Prostate gland (tissue), 2 donors: ENCODE measurements around the gene MRPL10. TPM values are rescaled to one million over a fixed set of nuclear protein-coding genes. Genes with fewer than 3 reads are reported as not detected.

Source experiments
- DNase-seq: peaks from one replicate; pipeline ENCODE4 v3.0.0-alpha.2; 2019; ENCODE audit warnings: low spot score
- H3K27ac ChIP-seq, 2 donors: fragments of 200-600 bp; sonication (generic); 2 replicates each; pipeline ENCODE4 v1.5.1; 2017 to 2019
- H3K27me3 ChIP-seq: fragments of 200-600 bp; sonication (generic); replicated peaks from 2 replicates; pipeline ENCODE4 v1.5.1; 2019; ENCODE audit not compliant: insufficient read depth
- H3K36me3 ChIP-seq, 2 donors: fragments of 200-600 bp; sonication (generic); 1 replicate in 1 of 2; 2 replicates in 1 of 2; pipeline versions ENCODE4 v1.5.1 to v1.8.1; 2017 to 2019
- H3K4me1 ChIP-seq: fragments of 200-600 bp; sonication (generic); replicated peaks from 2 replicates; pipeline ENCODE4 v1.5.1; 2019
- H3K4me3 ChIP-seq, 2 donors: fragments of 200-600 bp; sonication (generic); 2 replicates each; pipeline ENCODE4 v1.5.1; 2017 to 2019
- H3K9me3 ChIP-seq: fragments of 200-600 bp; sonication (generic); 2 replicates; pipeline ENCODE4 v1.5.1; 2017
- CTCF ChIP-seq, 4 experiments: fragments of 200-600 bp in 2 of 4; fragments of 450-650 bp in 2 of 4; sonication (generic) in 2 of 4; IDR thresholded peaks; 1 replicate in 3 of 4; 2 replicates in 1 of 4; pipeline ENCODE4 v1.5.1; 2016 to 2019; ENCODE audit warnings: antibody characterized with exemption in 4 of 4, mild to moderate bottlenecking in 2 of 4, moderate library complexity in 2 of 4
- POLR2A ChIP-seq: fragments of 450-650 bp; IDR thresholded peaks from one replicate; pipeline ENCODE4 v1.6.1; 2016; ENCODE audit warnings: antibody characterized with exemption, mild to moderate bottlenecking
- POLR2AphosphoS5 ChIP-seq: sonication (generic); formaldehyde crosslinking; IDR thresholded peaks from one replicate; pipeline ENCODE4 v1.6.1; 2017; ENCODE audit warnings: antibody characterized with exemption
- WGBS: methylation state at CpG from one replicate; pipeline ENCODE4 v1.1.5; 2018; 5-methylcytosine and 5-hydroxymethylcytosine counted together
- intact Hi-C: fragments of 100-400 bp; cut with DNase I; formaldehyde crosslinking; loops from one replicate; pipeline ENCODE4 v1.14.2; 2022
- total RNA-seq, 2 donors: library from RNA; depleted of rRNA; stranded (reverse); fragments of >200 nt; gene quantifications; one replicate each; pipeline ENCODE4 v1.1.0, GENCODE V29; 2016

MRPL10 gene
- total RNA-seq, 2 donors from 2014 or later: 46.6 to 47.0 TPM

GRCh38 chr17:47837401-47838039, 6.2 kb upstream of the MRPL10 start:
- no peaks in the 10 kb centered on the region for H3K27me3 ChIP-seq
- intact Hi-C loops: no loop called here
- 76% methylated on average over 13 of the region's 13 CpGs for WGBS
- no peak overlapping the region for H3K4me3 ChIP-seq
- peaks cover 3% of the 10 kb centered on the region for H3K4me1 ChIP-seq
- no peak overlapping the region for H3K27ac ChIP-seq
- no peaks in the 10 kb centered on the region for H3K9me3 ChIP-seq
- no peak for DNase-seq
- TF ChIP-seq POLR2AphosphoS5 (no peak), CTCF (IDR thresholded peaks at IDR 0.05) (no peak), POLR2A (no peak)
- H3K36me3 ChIP-seq: no peaks in the 10 kb centered on the region

GRCh38 chr17:47836601-47837000, 5.3 kb upstream of the MRPL10 start:
- Histone ChIP-seq H3K9me3 (no peaks in the 10 kb centered on the region), H3K4me3 (no peak overlapping the region), H3K4me1 (peaks cover 9% of the 10 kb centered on the region), H3K27ac (no peak overlapping the region), H3K36me3 (no peaks in the 10 kb centered on the region), H3K27me3 (no peaks in the 10 kb centered on the region)
- TF ChIP-seq POLR2AphosphoS5: no peak
- TF ChIP-seq CTCF (IDR thresholded peaks at IDR 0.05): no peak
- TF ChIP-seq POLR2A: no peak
- intact Hi-C loops: no loop called here
- WGBS: 84% methylated on average over 6 of the region's 6 CpGs
- DNase-seq: no peak

GRCh38 chr17:47834756-47835155, 3.4 kb upstream of the MRPL10 start:
- no peak overlapping the region for H3K4me3 ChIP-seq
- TF ChIP-seq POLR2AphosphoS5 (no peak), CTCF (IDR thresholded peaks at IDR 0.05) (no peak), POLR2A (no peak)
- 66% methylated on average over 5 of the region's 5 CpGs for WGBS
- DNase-seq: no peak
- H3K9me3 ChIP-seq: no peaks in the 10 kb centered on the region
- H3K36me3 ChIP-seq: no peaks in the 10 kb centered on the region
- intact Hi-C loops: no loop called here
- peaks cover 12% of the 10 kb centered on the region for H3K4me1 ChIP-seq
- H3K27ac ChIP-seq: no peak overlapping the region
- no peaks in the 10 kb centered on the region for H3K27me3 ChIP-seq

GRCh38 chr17:47831934-47832327, 590 bp upstream of the MRPL10 start:
- peaks cover 12% of the 10 kb centered on the region for H3K4me1 ChIP-seq
- no peaks in the 10 kb centered on the region for H3K36me3 ChIP-seq
- intact Hi-C loops: no loop called here
- H3K27me3 ChIP-seq: no peaks in the 10 kb centered on the region
- H3K9me3 ChIP-seq: no peaks in the 10 kb centered on the region
- TF ChIP-seq CTCF (IDR thresholded peaks at IDR 0.05): no peak
- TF ChIP-seq POLR2AphosphoS5: no peak
- TF ChIP-seq POLR2A: no peak
- DNase-seq: no peak
- 8% methylated on average over 7 of the region's 7 CpGs for WGBS
- H3K4me3 ChIP-seq: peak overlapping the region; percentile 73 to 87
- peak overlapping the region; percentile 21 to 62 for H3K27ac ChIP-seq

- no peak for TF ChIP-seq POLR2A
- no peak for TF ChIP-seq POLR2AphosphoS5
- TF ChIP-seq CTCF (IDR thresholded peaks at IDR 0.05): no peak
- Histone ChIP-seq H3K4me3 (peak overlapping the region; percentile 73 to 87), H3K4me1 (peaks cover 12% of the 10 kb centered on the region), H3K9me3 (no peaks in the 10 kb centered on the region), H3K27ac (peak overlapping the region; percentile 62 to 76), H3K36me3 (no peaks in the 10 kb centered on the region), H3K27me3 (no peaks in the 10 kb centered on the region)
- DNase-seq: no peak
- intact Hi-C loops: no loop called here
- WGBS: 75% methylated on average over 18 of the region's 18 CpGs
Observed at GRCh38 chr17:47830396-47831002, 842 bp downstream of the MRPL10 start.
